Activated CD8-positive, alpha-beta memory T cell treated with anti-CD3 and anti-CD28 coated beads, Interleukin-2, amount 50 U/mL, for 4 hours (primary cell): ENCODE results near the gene GRIK4.

Source experiments
- DNase-seq: peaks from one replicate; pipeline ENCODE4 v3.0.0-alpha.2; 2020

GRIK4 gene

GRCh38 chr11:120681434-120682331 is 170.1 kb downstream of the GRIK4 start:
- no peak for DNase-seq

- DNase-seq: no peak
These were observed 170.7 kb downstream of the GRIK4 start for GRCh38 chr11:120682332-120682649.

GRCh38 chr11:120682866-120683265 is 171.3 kb downstream of the GRIK4 start:
- DNase-seq: no peak

- DNase-seq: no peak
These were observed 175.0 kb downstream of the GRIK4 start for GRCh38 chr11:120686516-120686915.

GRCh38 chr11:120688163-120688562 is 176.6 kb downstream of the GRIK4 start:
- DNase-seq: no peak

DNA sequence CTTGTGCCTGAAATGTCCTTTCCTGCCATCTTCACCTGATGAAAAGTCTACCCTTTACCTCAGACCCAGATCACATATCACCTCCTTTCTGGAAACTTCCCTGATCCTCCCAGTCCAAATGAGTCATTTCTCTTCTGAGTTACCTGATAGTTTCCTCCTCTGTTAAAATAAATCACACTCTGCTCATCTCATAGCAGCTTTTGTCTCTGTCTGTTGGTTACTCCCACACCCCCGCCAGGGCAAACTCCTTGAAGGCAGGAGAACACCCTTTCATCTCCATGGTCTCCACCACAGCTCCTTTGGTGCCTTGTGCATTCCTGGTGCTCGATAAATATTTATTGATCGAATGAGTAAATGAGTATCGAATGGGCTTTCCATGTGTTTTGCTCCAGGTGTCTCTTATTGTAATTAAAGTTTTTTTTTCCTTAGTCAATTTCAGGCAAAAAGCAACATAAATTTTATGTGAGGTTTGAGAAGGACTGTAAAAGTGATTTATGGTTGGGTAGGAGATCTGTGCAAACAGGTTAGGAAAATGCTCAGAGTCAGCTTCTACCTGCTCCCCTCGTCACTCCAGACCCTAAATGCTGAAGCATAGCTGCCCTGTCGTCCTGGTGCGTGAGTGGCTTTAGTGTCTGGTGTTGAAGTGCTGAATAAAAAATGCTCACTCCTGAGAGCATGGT is 178.2 kb downstream of the GRIK4 start:
- DNase-seq: no peak

DNA sequence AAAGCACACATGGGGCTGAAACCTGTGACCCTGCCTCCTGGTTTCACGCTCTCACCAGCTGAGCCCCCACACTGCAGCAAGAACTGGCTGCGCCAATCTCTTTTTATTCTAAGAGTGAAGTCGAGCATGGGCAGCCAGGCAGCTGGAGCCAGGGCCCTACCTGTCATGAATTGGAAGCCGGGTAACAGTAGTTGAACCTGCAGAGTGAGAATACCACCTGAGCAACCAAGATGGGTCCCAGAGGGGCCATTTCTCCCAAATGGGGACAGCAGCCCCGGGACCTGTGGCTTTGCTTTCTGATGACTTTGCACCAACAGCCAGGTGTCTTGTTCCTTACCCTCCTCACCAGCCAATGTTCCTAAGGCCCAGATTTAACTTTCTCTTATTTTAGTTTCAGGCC is 178.9 kb downstream of the GRIK4 start:
- no peak for DNase-seq

GRCh38 chr11:120694726-120695125 is 183.2 kb downstream of the GRIK4 start:
- no peak for DNase-seq

DNA sequence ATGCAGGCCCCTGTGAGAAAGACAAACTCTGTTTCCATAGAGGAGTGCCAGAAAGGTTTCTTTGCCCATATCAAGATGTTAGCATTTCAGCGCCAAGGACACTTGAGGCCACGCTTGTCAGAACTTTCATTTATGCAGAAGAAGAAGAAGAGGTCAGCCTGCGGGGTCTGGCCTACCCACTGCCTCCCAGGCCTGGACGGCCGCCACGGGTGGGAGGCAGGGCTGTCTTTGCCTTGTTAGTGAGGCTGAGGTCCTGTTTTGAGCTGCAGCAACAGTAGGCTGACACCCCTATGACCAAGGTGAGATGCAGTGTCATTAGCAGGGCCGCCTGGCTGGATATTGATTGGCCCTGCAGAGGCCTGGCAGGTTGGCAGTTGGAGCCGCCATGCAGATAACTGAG is 183.9 kb downstream of the GRIK4 start:
- no peak for DNase-seq

- no peak for DNase-seq
These were observed 184.4 kb downstream of the GRIK4 start for GRCh38 chr11:120695939-120696338.

- DNase-seq: no peak
These were observed 185.2 kb downstream of the GRIK4 start for GRCh38 chr11:120696597-120697218.

DNA sequence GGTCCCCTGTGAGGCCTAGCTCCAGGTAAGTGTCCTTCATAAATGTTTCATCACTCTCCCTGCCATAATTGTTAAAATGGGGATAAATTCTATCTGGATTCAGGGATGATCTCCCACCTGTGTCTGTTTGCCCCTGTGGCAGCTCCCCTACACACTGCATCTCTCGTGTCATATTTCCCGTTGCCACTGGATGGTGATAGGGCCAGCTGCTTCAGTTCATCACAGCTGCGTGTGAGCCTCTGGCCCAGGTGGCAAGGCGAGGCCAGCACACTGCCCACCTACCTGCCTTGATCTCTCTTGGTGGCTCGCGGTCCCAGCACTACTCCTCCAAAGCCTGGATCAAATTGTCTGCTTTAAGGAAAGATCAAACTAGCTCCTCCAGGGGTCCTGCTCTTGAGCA is 187.4 kb downstream of the GRIK4 start:
- no peak for DNase-seq

DNA sequence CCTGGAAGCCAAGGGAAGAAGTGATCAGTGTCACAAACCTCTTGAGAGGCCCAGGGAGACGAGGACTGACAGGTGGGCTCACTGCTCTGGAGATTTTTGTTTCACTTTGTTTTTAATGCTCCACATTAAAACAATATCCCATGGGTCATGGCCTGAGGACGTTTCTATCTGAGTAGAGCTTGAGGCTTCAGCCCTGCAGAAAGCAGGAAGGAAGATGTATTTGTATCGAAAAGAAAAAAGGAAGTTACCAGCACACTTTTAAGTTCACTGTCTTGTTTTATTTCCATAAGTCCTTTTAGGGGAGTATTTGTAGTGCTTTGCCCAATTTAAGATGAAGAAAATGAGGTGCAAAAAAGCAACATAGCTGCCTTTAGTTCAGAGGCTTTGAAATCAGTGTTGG is 191.1 kb downstream of the GRIK4 start:
- DNase-seq: no peak

- DNase-seq: no peak
These were observed 192.0 kb downstream of the GRIK4 start for GRCh38 chr11:120703358-120704152.

DNA sequence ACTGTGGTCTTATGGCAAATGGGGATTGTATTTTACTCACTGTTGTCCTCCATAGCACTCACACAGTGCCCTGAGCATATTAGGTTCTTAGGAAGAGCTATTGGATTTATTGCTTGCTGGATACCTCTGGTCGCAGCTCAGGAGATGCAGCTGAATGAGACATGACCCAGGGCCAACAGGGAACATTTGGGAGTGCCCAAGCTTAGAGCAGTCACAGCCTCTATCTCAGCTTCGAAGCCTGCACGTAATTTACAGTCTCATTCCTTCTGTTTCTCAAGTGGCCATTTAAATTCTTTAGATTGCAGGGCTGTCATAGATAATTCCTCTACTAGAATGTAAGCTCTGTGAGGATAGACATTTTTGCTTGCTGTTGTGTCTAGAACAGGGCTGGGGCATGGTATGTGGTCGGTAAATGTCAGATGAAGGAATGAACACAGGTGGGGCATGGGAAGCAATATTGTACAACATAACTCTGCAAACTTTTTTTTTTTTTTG is 192.8 kb downstream of the GRIK4 start:
- no peak for DNase-seq

DNA sequence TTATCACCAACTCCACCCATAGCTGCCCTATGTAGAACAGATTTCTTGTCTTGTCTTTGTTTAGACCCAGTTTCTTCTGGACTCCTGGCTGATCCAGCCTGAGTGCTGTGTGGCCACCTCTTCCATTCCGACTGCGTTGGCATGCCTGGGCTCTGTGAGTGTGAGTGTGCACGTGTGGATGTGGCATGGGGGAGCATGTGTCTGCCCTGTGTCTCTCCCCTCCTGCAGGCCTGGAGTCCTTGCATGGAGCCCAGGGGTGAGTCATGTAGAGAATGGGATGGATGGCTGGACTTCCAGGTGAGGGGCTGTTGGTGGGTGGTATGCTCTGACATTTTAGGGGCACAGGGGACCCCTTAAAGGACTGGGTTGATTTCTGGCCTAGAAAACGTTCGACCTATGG is 194.7 kb downstream of the GRIK4 start:
- DNase-seq: no peak

DNA sequence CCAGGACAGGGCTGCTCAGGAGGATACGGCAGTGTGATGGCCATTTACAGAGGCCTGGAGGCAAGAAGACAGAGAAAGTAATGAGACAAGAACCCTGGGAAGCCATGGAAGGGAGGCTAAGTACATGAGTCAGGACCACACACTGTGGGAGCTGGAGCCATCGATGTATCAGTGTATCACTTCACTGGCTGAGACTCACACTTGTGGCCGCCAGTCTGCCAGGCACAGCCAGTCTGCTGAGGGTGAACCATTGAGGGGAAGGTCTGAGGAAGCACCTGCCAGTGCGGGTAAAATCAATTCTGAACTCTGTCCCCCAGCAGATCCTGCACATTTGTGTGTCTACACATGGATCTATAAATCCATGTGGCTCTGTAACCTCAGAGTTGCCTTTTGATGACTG is 195.6 kb downstream of the GRIK4 start:
- no peak for DNase-seq

DNA sequence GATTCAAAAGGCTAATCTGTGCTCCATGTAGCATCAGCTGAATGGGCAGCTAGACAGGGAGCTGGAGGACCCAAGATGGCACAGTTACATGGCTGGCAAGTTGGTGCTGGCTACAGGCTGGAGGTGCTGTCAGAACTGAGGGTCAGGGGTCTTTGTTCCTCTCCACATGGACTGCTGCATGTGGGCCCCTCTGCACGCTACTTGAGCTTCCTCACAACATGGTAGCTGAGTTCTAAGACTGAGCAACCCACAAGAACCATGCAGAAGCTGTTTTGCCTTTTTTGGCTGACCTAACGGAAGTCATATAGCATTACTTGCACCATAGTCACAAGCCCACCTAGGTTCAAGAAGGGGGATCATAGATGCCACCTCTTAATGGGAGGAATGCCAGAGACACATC is 196.1 kb downstream of the GRIK4 start:
- no peak for DNase-seq

DNA sequence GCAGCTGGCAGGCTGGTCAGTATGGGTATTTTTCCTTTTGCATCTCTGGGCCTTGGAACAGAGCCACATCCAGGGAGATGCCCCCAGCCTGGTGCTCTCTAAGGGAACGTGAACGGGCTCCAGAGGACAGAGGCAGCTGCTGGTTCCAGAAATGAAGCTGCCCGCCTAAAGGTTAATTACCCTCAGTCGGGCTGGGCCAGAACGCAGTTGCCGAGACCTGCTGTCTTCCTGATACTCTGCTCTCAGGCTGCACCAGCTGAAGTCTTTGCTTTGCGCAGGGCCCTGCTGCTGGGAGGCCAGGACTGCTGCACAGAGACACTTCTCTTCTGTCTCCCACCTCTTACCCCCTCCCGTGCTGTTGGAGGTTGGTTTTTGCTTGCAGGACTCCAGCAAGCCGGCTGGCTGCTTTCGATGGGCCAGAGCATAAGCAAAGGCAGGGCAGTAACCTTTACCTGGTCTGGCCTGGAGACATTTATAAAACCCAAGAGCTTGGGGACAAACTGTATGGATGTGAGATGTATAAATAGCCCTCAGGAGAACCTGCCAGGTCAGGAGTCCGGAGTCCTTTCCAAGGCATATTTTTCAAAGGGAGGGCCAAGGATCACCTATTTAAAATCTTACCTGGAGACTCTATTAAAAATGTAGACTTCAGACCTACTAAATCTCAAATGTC is 197.1 kb downstream of the GRIK4 start:
- DNase-seq: no peak

- DNase-seq: no peak
These were observed 198.3 kb downstream of the GRIK4 start for GRCh38 chr11:120709808-120710207.

DNA sequence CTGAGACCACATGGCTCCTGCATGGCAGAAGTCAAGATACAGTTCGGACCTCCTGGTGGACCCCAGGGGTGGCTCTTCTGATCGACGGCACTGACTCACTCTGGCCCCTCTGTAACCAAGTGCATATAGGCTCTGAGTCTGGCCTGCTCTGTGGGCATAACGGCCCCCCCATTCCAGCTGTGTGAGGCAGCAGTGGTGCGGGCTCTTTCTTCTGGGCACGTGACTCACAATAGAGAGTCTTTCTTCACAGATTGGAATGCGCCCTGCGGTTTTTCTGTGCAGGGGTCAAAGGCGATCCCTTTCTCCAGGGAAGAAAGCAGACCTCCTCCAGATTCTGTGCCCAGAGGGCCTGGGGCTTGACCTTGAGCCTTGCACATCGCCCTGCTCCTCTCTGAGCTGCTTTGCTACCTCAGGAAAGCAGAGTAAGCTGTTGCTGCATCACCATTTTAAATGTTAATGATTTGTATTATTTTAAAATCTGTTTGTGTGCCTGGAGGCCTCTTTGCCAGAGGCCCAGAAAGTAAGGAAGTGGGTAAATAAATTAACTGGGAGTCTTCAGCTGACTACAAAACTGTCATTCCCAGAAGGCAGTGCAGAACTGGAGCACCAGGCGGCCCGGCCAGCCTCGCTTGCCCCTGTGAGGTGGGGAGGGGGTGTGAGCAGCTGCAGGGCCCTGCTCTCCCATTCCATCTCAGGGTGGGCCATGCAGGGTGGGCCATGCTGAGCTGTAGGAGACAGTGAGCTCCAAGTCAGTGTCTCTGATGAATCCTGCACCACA is 199.0 kb downstream of the GRIK4 start:
- DNase-seq: no peak

DNA sequence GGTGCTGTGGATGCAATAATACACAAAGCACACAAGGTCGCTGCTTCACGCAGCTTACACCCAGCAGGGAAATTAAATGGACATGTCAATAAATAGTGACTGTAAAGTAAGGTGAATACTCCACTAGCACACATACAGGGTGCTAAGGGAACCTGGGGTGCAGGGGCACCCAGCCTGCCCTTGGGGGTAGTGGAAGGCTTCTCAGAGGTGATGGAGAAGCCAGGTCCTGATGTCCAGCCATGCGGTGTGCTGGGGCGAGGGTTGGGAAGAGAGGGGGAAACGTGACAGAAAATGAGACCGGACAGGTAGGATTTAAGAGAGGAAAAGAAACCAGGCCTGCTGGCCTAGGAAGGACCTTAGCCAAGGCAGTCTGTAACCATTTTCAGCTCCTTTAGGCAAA is 200.5 kb downstream of the GRIK4 start:
- no peak for DNase-seq
